Amygdala (tissue), 56 donors: ENCODE measurements around the gene PMM1.
"Not testable (repeated sequence)": the region's sequence is repeated elsewhere in the genome, so short reads cannot be mapped to it uniquely, and the experiment has no call there.

Source experiments
- DNase-seq, 56 donors: peaks; one replicate each; lab custom pipeline; 2025; lab: John Stamatoyannopoulos, UW

Gene PMM1

GRCh38 chr22:41598081-41598480 is 8.4 kb upstream of the PMM1 start:
- no peak for DNase-seq

- no peak for DNase-seq
These were observed 8.0 kb upstream of the PMM1 start for GRCh38 chr22:41597635-41597953.

- peak in 39 of 56 donors; percentile 10 to 67 (median 37) for DNase-seq
These were observed 7.4 kb upstream of the PMM1 start for GRCh38 chr22:41596776-41597634.

- no peak for DNase-seq
These were observed 6.1 kb upstream of the PMM1 start for GRCh38 chr22:41595703-41596102.

- DNase-seq = not testable (repeated sequence)
These were observed 3.8 kb upstream of the PMM1 start for GRCh38 chr22:41593336-41593960.

- DNase-seq = no peak
These were observed 2.3 kb downstream of the PMM1 start for GRCh38 chr22:41587347-41587723.

GRCh38 chr22:41585898-41586297 is 3.7 kb downstream of the PMM1 start:
- DNase-seq = no peak

- DNase-seq = no peak
These were observed 4.8 kb downstream of the PMM1 start for GRCh38 chr22:41584881-41585280.

GRCh38 chr22:41582694-41583093 is 6.9 kb downstream of the PMM1 start:
- no peak for DNase-seq

- no peak for DNase-seq
These were observed 9.7 kb downstream of the PMM1 start for GRCh38 chr22:41579997-41580355.

- DNase-seq = no peak
These were observed 10.2 kb downstream of the PMM1 start for GRCh38 chr22:41579297-41579996.

- peak in 2 of 56 donors; percentile 17 to 18 for DNase-seq
These were observed 10.8 kb downstream of the PMM1 start for GRCh38 chr22:41578818-41579217.

- no peak for DNase-seq
These were observed 11.5 kb downstream of the PMM1 start for GRCh38 chr22:41578114-41578513.

- DNase-seq = peak in 11 of 56 donors; percentile 7 to 48 (median 24)
These were observed 12.8 kb downstream of the PMM1 start for GRCh38 chr22:41576877-41577276.

GRCh38 chr22:41575533-41575932 is 14.1 kb downstream of the PMM1 start:
- no peak for DNase-seq

- DNase-seq = peak in 20 of 56 donors; percentile 16 to 65 (median 44)
These were observed 14.7 kb downstream of the PMM1 start for GRCh38 chr22:41574847-41575381.

- DNase-seq = no peak
These were observed 16.0 kb downstream of the PMM1 start for GRCh38 chr22:41573677-41574076.

GRCh38 chr22:41572305-41572704 is 17.3 kb downstream of the PMM1 start:
- DNase-seq = not testable (repeated sequence)

- DNase-seq = no peak
These were observed 17.9 kb downstream of the PMM1 start for GRCh38 chr22:41571786-41572185.

- DNase-seq = no peak
These were observed 19.4 kb downstream of the PMM1 start for GRCh38 chr22:41570221-41570620.

- DNase-seq = peak in 5 of 56 donors; percentile 12 to 33 (median 26)
These were observed 20.8 kb downstream of the PMM1 start for GRCh38 chr22:41568811-41569210.

- DNase-seq = no peak
These were observed 22.2 kb downstream of the PMM1 start for GRCh38 chr22:41567512-41567768.
